ENCODE measurements around the gene RND2. TPM values are rescaled to one million over a fixed set of nuclear protein-coding genes. Genes with fewer than 3 reads are reported as not detected.

The RND2 gene
- total and polyA plus RNA-seq, 2 of the 13 experiments (the other 11 are each of a cell fraction or from before 2014, with no cell fraction given) = 0.05 to 0.11 TPM

DNA sequence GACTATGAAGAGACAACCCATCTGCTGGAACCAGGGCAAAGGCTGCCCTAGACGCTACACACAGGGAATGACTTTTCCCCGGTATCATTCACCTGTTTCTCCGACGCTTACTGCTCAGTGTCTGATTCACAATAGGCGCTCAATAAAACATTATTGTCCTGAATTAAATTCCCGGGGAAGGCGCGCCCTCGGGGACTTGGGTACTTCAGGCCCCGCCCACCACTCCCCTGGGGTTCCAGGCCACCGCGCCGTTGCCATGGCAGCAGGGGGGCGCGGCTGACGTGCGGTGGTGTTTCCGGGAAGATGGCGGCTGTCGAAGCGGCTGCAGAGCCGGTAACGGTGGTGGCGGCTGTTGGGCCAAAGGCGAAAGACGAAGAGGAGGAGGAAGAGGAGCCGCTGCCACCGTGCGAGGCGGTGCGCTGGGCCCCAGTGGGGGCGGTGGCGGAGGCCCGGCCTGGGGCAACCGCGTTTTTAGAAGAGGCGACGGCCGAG, 44.7 kb upstream of the RND2 start, which contains the start of gene RUNDC1 (continued):
- TF ChIP-seq ZNF160 (CRISPR knock-in tag; IDR thresholded peaks at IDR 0.05) (no peak), ARID2 (CRISPR knock-in tag; IDR thresholded peaks at IDR 0.05; ENCODE audit: borderline replicate concordance) (no peak), ZNF746 (CRISPR knock-in tag; IDR thresholded peaks at IDR 0.05) (0 out of 2 replicates have a peak, but pooled peaks have one; percentile 5), ZNF33A (CRISPR knock-in tag; IDR thresholded peaks at IDR 0.05; ENCODE audit: borderline replicate concordance) (no peak), TCF7L2 (IDR thresholded peaks at IDR 0.05; ENCODE audit: low read depth, low read length) (no peak), ZNF136 (CRISPR knock-in tag; IDR thresholded peaks at IDR 0.05; ENCODE audit: low read depth) (no peak), MTF2 (CRISPR knock-in tag; IDR thresholded peaks at IDR 0.05; ENCODE audit: borderline replicate concordance) (peak; percentile 96), SP4 (CRISPR knock-in tag; IDR thresholded peaks at IDR 0.05) (peak; percentile 62; the same call in 1 of the 2 replicates), CHD4 (IDR thresholded peaks at IDR 0.05; ENCODE audit: borderline replicate concordance, low read length) (no peak; the same call in 1 of the 2 replicates), DMAP1 (CRISPR knock-in tag; IDR thresholded peaks at IDR 0.05) (peak; percentile 52), GTF3A (CRISPR knock-in tag; conservative IDR thresholded peaks at IDR 0.05) (no peak), ZNF280B (CRISPR knock-in tag; IDR thresholded peaks at IDR 0.05; ENCODE audit: borderline replicate concordance) (no peak), ZNF264 (CRISPR knock-in tag; IDR thresholded peaks at IDR 0.05) (no peak), BCL6 (CRISPR knock-in tag; IDR thresholded peaks at IDR 0.05) (0 out of 2 replicates have a peak, but pooled peaks have one; percentile 14), FOXC1 (CRISPR knock-in tag; IDR thresholded peaks at IDR 0.05; ENCODE audit: borderline replicate concordance) (peak; percentile 32; the same call in 1 of the 2 replicates), ZNF749 (CRISPR knock-in tag; IDR thresholded peaks at IDR 0.05; ENCODE audit: borderline replicate concordance) (no peak; the same call in 1 of the 2 replicates), ATF7-NPFF (CRISPR knock-in tag; IDR thresholded peaks at IDR 0.05; ENCODE audit: low read depth) (peak; percentile 96)
- TF ChIP-seq, protein P1, sequence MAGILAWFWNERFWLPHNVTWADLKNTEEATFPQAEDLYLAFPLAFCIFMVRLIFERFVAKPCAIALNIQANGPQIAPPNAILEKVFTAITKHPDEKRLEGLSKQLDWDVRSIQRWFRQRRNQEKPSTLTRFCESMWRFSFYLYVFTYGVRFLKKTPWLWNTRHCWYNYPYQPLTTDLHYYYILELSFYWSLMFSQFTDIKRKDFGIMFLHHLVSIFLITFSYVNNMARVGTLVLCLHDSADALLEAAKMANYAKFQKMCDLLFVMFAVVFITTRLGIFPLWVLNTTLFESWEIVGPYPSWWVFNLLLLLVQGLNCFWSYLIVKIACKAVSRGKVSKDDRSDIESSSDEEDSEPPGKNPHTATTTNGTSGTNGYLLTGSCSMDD (CRISPR knock-in tag; IDR thresholded peaks at IDR 0.05) = no peak
- TF ChIP-seq, protein P2, sequence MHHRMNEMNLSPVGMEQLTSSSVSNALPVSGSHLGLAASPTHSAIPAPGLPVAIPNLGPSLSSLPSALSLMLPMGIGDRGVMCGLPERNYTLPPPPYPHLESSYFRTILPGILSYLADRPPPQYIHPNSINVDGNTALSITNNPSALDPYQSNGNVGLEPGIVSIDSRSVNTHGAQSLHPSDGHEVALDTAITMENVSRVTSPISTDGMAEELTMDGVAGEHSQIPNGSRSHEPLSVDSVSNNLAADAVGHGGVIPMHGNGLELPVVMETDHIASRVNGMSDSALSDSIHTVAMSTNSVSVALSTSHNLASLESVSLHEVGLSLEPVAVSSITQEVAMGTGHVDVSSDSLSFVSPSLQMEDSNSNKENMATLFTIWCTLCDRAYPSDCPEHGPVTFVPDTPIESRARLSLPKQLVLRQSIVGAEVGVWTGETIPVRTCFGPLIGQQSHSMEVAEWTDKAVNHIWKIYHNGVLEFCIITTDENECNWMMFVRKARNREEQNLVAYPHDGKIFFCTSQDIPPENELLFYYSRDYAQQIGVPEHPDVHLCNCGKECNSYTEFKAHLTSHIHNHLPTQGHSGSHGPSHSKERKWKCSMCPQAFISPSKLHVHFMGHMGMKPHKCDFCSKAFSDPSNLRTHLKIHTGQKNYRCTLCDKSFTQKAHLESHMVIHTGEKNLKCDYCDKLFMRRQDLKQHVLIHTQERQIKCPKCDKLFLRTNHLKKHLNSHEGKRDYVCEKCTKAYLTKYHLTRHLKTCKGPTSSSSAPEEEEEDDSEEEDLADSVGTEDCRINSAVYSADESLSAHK (CRISPR knock-in tag; IDR thresholded peaks at IDR 0.05; ENCODE audit: borderline replicate concordance) = no peak
- TF ChIP-seq, protein P3, sequence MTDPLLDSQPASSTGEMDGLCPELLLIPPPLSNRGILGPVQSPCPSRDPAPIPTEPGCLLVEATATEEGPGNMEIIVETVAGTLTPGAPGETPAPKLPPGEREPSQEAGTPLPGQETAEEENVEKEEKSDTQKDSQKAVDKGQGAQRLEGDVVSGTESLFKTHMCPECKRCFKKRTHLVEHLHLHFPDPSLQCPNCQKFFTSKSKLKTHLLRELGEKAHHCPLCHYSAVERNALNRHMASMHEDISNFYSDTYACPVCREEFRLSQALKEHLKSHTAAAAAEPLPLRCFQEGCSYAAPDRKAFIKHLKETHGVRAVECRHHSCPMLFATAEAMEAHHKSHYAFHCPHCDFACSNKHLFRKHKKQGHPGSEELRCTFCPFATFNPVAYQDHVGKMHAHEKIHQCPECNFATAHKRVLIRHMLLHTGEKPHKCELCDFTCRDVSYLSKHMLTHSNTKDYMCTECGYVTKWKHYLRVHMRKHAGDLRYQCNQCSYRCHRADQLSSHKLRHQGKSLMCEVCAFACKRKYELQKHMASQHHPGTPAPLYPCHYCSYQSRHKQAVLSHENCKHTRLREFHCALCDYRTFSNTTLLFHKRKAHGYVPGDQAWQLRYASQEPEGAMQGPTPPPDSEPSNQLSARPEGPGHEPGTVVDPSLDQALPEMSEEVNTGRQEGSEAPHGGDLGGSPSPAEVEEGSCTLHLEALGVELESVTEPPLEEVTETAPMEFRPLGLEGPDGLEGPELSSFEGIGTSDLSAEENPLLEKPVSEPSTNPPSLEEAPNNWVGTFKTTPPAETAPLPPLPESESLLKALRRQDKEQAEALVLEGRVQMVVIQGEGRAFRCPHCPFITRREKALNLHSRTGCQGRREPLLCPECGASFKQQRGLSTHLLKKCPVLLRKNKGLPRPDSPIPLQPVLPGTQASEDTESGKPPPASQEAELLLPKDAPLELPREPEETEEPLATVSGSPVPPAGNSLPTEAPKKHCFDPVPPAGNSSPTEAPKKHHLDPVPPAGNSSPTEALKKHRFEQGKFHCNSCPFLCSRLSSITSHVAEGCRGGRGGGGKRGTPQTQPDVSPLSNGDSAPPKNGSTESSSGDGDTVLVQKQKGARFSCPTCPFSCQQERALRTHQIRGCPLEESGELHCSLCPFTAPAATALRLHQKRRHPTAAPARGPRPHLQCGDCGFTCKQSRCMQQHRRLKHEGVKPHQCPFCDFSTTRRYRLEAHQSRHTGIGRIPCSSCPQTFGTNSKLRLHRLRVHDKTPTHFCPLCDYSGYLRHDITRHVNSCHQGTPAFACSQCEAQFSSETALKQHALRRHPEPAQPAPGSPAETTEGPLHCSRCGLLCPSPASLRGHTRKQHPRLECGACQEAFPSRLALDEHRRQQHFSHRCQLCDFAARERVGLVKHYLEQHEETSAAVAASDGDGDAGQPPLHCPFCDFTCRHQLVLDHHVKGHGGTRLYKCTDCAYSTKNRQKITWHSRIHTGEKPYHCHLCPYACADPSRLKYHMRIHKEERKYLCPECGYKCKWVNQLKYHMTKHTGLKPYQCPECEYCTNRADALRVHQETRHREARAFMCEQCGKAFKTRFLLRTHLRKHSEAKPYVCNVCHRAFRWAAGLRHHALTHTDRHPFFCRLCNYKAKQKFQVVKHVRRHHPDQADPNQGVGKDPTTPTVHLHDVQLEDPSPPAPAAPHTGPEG (CRISPR knock-in tag; IDR thresholded peaks at IDR 0.05) = no peak

Measured in HepG2 (cell line).